GM18868 (cell line): ENCODE measurements around the gene RAMAC.
"Not testable (repeated sequence)": the region's sequence is repeated elsewhere in the genome, so short reads cannot be mapped to it uniquely, and the experiment has no call there.

ENCODE experiments used
- ATAC-seq: cut with Tn5 transposase; IDR thresholded peaks from one replicate; pipeline ENCODE4 v1.9.1; 2021; ENCODE audit warnings: mild to moderate bottlenecking, moderate library complexity; ENCODE audit not compliant: unreplicated experiment

The RAMAC gene

DNA sequence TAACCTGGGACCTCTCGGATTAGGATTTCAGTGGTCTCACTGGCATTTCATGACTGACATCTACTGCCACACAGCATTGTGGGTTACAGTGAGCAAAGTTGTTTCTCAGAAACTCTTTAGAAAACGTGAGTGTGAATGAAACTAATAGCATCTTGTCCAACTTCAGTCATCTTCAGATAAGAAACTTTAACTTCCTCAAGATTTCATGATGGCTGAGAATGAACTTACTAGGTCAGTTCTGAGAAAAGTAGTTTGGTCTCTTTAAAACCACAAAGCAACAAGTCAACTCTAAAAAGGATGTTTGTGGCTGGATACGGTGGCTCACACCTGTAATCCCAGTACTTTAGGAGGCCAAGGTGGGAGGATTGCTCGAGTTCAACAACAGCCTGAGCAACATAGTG is 19.3 kb upstream of the RAMAC start:
- ATAC-seq: no peak

DNA sequence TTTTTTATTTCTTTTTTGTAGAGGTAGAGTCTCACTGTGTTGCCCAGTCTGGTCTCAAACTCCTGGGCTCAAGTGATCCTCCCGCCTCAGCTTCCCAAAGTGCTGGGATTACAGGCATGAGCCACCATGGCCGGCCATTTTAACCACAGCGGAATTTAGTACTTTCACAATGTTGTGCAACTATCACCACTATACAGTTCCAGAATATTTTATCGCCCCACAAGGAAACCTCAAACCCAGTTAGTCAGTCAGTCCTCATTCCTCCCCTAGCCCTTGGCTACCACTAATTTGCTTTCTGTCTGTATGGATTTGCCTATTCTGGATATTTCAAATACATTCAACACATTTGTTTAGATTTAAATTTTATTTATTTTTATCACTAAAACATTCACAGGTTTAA is 17.9 kb upstream of the RAMAC start:
- no peak for ATAC-seq

DNA sequence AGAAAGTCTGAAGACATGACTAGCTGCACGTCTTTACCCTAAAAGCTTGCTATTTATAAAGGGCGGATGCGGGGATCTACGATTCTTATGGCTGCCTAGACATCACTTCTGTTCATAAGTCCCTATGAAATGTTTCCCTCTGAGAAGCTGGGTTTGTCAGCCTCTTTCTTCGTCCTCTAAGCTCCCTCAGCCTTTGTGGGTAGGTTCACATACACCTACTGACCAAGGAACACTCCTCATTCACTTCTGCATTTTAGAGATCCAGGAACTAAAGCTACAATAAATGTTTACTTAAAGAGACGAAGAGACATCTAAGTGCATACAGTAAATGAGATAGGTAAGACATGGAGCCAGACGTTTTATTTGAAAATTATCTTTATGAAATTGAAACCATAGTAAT is 16.7 kb upstream of the RAMAC start:
- no peak for ATAC-seq

DNA sequence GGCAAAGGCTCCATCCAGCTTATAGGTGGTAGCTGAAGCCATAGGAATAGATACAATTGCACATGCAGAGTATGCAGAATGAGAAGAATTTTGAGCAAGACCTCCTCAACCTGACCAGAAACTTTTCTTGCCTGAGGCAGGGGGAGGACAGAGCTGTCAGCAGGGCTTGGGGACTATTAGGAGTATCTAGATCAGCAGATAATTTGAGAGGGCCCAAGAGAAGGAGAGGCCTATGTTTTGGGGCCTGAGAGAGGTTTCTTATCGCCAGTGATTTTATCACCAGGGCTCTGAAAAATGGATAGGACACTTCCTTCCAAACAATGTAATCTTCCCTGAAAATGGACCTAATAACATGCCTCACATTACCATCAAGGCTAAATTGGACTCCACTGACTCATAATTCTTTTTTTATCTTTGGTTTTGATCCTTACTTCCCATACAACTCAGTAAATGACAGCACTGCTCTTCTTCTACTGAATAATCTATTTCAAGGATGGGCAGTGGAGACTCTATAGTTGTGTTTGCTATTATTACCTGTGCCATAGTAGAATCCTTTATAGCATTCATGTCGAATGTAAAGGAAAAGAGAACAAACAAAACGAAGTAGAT is 15.8 kb upstream of the RAMAC start:
- no peak for ATAC-seq

GRCh38 chr15:82970696-82971095 is 15.3 kb upstream of the RAMAC start:
- no peak for ATAC-seq

DNA sequence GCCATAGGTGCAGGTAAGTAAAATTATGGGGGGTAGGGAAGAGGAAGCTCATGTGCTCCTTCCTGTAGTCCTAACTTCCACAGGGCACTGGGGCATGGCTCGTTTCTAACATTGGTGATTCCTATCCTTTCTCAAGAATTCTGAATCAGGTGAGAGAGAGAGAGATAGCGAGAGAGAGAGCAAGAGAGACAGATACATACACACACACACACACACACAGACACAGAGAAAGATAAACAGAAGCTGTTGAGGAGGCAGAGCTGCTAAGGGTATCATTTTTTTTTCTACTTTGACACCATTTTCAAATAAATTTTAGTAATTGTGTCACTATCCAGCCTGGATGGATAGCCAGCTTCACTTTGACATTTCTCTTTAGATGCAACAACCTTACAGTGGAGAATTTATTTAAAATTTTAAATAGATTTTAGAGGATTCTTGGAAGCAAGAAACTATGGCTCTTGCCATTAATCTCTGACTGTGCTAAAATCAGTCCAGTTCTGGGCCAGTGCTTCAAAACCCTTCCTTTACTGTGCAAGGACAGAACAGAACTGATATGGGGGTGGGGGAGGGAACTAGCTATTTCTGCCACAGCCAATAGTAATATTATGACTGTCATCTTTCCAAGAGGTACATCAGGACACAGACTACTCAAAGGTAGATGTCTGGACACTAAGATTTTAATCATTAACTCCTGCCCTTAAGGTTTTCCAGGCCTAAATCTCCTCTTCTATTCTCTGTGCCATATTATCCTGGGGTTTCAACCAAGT is 14.6 kb upstream of the RAMAC start:
- ATAC-seq: no peak

- no peak for ATAC-seq
These were observed 13.0 kb upstream of the RAMAC start for GRCh38 chr15:82972990-82973389.

DNA sequence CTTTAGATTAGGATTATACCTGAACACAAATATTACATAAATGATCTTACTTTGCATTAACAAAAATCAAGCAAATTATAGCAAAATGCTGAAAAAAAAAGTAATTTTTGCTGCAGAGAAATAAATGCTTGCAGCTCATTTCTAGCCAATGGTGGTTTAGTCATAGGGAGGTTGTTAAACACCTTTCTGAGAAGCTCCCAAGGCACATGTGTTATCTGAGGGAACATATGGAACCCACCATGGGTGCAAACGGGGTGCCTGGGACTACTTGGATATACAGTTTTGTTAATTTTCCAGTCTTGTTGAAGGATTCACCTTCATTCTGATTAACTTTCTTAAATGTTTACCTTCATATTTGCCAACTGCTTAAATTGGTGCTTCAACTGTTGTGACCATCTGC is 8.9 kb upstream of the RAMAC start:
- ATAC-seq: no peak

GRCh38 chr15:82978438-82978837 is 7.6 kb upstream of the RAMAC start:
- no peak for ATAC-seq

DNA sequence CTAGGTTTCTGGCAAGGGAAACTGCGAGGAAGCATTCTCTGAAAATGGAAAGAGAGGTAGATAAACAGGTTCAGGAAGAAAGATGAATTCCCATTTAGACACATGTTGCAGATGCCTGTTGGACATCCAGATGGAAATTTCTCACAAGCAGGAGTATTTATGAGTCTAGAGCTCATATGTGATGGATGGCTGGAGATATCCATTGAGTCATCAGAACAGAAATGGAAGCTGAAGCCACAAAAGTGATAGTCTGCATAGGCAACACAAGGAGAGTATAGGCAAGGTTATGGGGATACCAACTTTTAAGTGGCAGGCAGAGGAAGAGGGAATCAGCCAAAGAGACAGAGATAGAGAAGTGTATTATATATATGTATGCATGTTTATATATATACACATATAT is 6.3 kb upstream of the RAMAC start:
- ATAC-seq: no peak

- ATAC-seq: no peak
These were observed 5.0 kb upstream of the RAMAC start for GRCh38 chr15:82980981-82981380.

GRCh38 chr15:82986442-82986780 is 401 bp downstream of the RAMAC start:
- ATAC-seq: peak; percentile 28

- no peak for ATAC-seq
These were observed 6.5 kb downstream of the RAMAC start for GRCh38 chr15:82992436-82992998.

- no peak for ATAC-seq
These were observed 7.1 kb downstream of the RAMAC start for GRCh38 chr15:82993144-82993543.

GRCh38 chr15:82995076-82995475 is 9.1 kb downstream of the RAMAC start:
- ATAC-seq: no peak

- no peak for ATAC-seq
These were observed 9.9 kb downstream of the RAMAC start for GRCh38 chr15:82995938-82996337.

DNA sequence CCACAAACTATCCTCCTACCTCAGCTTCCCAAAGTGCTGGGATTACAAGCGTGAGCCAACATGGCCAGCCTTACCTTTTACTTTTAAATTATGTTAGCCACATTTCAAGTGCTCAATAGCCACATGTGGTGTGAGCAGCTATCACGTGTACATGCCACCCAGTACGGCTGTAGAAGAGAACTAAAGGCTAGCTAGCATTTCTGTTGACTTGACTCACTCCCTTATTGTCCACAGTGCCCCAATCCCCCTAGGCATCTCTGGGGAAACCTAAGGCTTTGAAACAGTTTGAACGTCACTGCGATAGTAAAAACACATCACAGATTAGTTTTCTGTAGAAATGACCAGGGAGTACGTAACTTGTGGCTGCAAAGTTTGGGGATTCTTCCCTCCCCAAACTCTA is 13.4 kb downstream of the RAMAC start:
- ATAC-seq: no peak

- ATAC-seq: peak; percentile 82
These were observed 14.1 kb downstream of the RAMAC start for GRCh38 chr15:82999905-83000671.

DNA sequence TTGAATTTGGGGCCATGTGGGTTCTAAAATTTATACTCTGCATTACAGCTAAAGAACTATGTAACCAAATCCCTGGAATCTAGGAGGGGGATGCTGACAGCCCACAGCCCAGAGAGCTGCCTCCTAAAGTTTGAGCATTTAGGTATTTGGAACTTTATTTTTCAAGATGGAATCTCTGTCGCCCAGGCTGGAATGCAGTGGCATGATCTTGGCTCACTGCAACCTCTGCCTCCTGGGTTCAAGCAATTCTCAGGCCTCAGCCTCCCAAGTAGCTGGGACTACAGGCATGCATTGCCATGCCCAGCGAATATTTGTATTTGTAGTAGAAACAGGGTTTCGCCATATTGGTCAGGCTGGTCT is 14.6 kb downstream of the RAMAC start:
- not testable (repeated sequence) for ATAC-seq

DNA sequence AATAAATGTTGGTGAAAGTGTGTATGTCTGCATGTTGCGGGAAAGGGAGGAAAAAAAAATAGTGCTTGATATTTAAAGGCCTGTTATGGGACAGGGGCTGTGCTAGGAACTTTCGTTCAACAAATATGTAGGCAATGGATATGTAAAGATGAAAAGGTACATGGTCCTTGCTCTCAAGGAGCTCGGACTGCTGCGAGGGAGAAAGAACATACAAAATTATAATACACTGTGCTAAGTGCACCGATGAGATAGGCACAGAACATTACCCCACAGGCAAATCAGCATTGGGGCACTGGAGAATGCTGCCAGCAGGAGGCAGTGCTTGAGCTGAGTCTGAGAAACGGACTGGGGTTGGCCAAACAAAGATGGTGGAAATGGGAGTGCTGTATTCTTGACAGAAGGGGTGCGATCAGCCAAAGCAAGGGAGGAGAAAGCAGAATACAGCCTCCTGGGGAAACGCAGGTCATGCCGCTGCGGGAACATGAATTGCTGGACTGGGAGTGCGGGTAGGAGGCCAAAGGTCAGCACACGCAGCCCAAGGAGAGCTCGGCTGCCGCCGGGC is 24.8 kb downstream of the RAMAC start:
- peak; percentile 72 for ATAC-seq

- ATAC-seq: peak; percentile 84
These were observed 25.5 kb downstream of the RAMAC start, which contains the start of gene C15orf40 for GRCh38 chr15:83011271-83012075. TSS of gene C15orf40 (minus strand) at chr15:83011639. CDS start at chr15:83011607, 32 bp downstream.
